ENCODE results near the gene AKAP1.

DNA sequence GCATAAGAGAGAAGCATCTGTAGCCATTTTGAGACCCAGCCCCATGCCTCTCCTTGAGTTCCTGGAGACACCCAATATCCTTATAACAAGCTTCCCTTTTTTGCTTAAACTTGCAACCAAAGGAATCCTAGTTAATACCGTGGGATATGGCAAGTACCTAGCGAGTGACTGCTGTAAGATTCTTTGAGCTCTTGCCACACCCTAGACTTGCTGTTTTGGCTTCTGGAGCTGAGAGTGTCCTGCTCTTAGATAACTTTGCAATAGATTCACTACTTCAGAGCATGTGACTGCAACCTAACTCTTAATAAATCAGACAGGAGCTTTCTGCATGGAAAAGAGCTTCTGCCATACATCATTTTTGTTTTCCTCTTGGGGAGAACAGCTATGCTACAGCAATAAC, 58.3 kb downstream of the AKAP1 start:
- no peak for TF ChIP-seq POLR2A (IDR thresholded peaks at IDR 0.05)
- TF ChIP-seq CTCF (IDR thresholded peaks at IDR 0.05): no peak
- TF ChIP-seq EP300 (IDR thresholded peaks at IDR 0.05): no peak
